Kidney (tissue), 14 donors: ENCODE data around the gene C1QTNF9. TPM values are rescaled to one million over a fixed set of nuclear protein-coding genes. Genes with fewer than 3 reads are reported as not detected.

Experiments
- DNase-seq, 5 donors: peaks; one replicate each; pipeline ENCODE4 v3.0.0-alpha.2; 2013 to 2020
- FAIRE-seq: peaks from 2 replicates; lab custom pipeline; 2012; peaks lifted over from hg19 to GRCh38; lab: Jason Lieb, UNC
- H3K27ac ChIP-seq, 2 donors: one replicate each; pipeline ENCODE4 v1.7.0; 2013; ENCODE audit warnings: low read depth in 2 of 2, low read length in 2 of 2, inconsistent platforms in 1 of 2
- H3K27me3 ChIP-seq: one replicate; pipeline ENCODE4 v1.7.1; 2013; ENCODE audit warnings: low read length, inconsistent platforms; ENCODE audit not compliant: control insufficient read depth, insufficient read depth
- H3K36me3 ChIP-seq, 3 donors: one replicate each; pipeline versions ENCODE4 v1.7.0 to v1.7.1; 2013; ENCODE audit warnings: low read length in 3 of 3, control low read depth in 1 of 3, inconsistent platforms in 1 of 3; ENCODE audit not compliant: insufficient read depth in 3 of 3, control insufficient read depth in 2 of 3
- H3K4me1 ChIP-seq, 3 donors: one replicate each; pipeline versions ENCODE4 v1.7.0 to v1.7.1; 2013; ENCODE audit warnings: low read length in 3 of 3, inconsistent platforms in 1 of 3, low read depth in 1 of 3; ENCODE audit not compliant: control insufficient read depth in 2 of 3, insufficient read depth in 2 of 3
- H3K4me3 ChIP-seq, 3 donors: one replicate each; pipeline versions ENCODE4 v1.7.0 to v1.8.1; 2013; ENCODE audit warnings: low read length in 3 of 3, control low read depth in 1 of 3, inconsistent platforms in 1 of 3
- H3K9ac ChIP-seq, 3 donors: one replicate each; pipeline versions ENCODE4 v1.7.0 to v1.7.1; 2013; ENCODE audit warnings: low read length in 3 of 3, control low read depth in 1 of 3, inconsistent platforms in 1 of 3
- H3K9me3 ChIP-seq, 3 donors: one replicate each; pipeline versions ENCODE4 v1.7.0 to v1.7.1; 2013; ENCODE audit warnings: low read length in 3 of 3, control low read depth in 1 of 3, inconsistent platforms in 1 of 3; ENCODE audit not compliant: control insufficient read depth in 2 of 3, insufficient read depth in 1 of 3
- intact Hi-C: fragments of 100-400 bp; cut with DNase I; formaldehyde crosslinking; loops from one replicate; pipeline ENCODE4 v1.11.1; 2022
- polyA plus RNA-seq: library from polyadenylated mRNA; stranded (reverse); fragments of 350-450 nt; fragmentation: Illumina TruSeq; extraction: RNeasy Lipid Tissue Mini Kit (QIAGEN cat#74804); gene quantifications from one replicate; pipeline ENCODE4 v1.2.3, GENCODE V29; 2014; ENCODE audit warnings: low read depth, low replicate concordance; ENCODE audit not compliant: insufficient read depth
- total RNA-seq: library from RNA; stranded (reverse); fragmentation: NEBNext Ultra II Directional; extraction: Animal tissue kit (Norgen Biotek cat#: 25700); gene quantifications from one replicate; pipeline ENCODE4 v1.2.1, GENCODE V29; 2021
- TF ChIP-seq, protein P1 (sequence below): IDR thresholded peaks from 3 replicates; pipeline ENCODE4 v1.5.1; 2012; ENCODE audit warnings: mild to moderate bottlenecking, moderate library complexity, borderline replicate concordance; ENCODE audit not compliant: insufficient read depth; ENCODE audit errors: extremely low read depth
- donor health status: control.
- donor health status: control.
- donor health status: control.
- donor health status: control.
- donor health status: control.
- donor health status: DM: yes; HTN: yes; CAD: no.
- donor health status: Normal renal cell carcinoma (clear cell type).

The C1QTNF9 gene
- total and polyA plus RNA-seq, 2 donors from 2014 or later: 0.25 TPM; not detected in 1

DNA sequence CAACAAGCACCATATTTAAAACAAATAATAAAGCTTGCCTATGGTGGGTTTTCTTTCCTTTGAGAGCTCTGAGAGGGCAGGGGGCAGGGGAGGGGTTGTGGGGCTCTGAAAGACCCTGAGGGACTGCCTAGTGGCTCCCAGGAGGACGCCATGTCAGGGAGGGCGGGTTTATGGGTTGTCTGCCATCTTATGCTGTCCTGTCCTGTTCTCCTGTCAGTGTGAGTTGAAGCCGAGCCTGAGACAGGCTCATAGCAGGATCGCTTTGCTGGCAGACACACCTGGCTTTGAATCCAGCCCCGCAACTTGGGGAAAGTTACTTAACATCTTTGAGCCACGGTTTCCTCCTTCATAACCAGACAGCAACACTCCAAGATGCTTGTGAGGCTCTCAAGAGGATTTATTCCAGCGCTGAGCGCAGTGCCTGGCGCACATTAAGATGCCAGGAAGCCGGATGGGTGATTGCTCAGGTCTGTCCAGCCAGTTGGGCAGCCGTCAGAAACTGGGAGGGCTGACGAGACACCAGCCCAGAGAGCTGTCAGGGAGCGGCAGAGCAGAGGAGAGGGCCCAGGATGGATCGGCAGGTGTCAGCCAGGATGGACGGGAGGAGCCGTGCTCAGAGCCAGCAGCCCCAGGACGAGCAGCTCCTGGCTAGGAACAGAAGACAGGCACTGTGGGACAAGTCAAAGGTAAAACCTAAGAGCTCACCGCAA is 36.8 kb upstream of the C1QTNF9 start:
- DNase-seq: no peak
- peak overlapping the region; percentile 80 to 88 for H3K27ac ChIP-seq
- peak overlapping the region in 1 of 3 donors; percentile 63 for H3K4me3 ChIP-seq
- H3K36me3 ChIP-seq: no peaks in the 10 kb centered on the region
- TF ChIP-seq, protein P1, sequence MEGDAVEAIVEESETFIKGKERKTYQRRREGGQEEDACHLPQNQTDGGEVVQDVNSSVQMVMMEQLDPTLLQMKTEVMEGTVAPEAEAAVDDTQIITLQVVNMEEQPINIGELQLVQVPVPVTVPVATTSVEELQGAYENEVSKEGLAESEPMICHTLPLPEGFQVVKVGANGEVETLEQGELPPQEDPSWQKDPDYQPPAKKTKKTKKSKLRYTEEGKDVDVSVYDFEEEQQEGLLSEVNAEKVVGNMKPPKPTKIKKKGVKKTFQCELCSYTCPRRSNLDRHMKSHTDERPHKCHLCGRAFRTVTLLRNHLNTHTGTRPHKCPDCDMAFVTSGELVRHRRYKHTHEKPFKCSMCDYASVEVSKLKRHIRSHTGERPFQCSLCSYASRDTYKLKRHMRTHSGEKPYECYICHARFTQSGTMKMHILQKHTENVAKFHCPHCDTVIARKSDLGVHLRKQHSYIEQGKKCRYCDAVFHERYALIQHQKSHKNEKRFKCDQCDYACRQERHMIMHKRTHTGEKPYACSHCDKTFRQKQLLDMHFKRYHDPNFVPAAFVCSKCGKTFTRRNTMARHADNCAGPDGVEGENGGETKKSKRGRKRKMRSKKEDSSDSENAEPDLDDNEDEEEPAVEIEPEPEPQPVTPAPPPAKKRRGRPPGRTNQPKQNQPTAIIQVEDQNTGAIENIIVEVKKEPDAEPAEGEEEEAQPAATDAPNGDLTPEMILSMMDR: no peak
- no peaks in the 10 kb centered on the region for H3K9me3 ChIP-seq
- no peaks in the 10 kb centered on the region for H3K27me3 ChIP-seq
- peaks cover 9 to 32% (median 20%) of the 10 kb centered on the region in 3 donors for H3K4me1 ChIP-seq
- peak overlapping the region in 1 of 3 donors; percentile 38 for H3K9ac ChIP-seq
- intact Hi-C loops: no loop called here
- no peak for FAIRE-seq

DNA sequence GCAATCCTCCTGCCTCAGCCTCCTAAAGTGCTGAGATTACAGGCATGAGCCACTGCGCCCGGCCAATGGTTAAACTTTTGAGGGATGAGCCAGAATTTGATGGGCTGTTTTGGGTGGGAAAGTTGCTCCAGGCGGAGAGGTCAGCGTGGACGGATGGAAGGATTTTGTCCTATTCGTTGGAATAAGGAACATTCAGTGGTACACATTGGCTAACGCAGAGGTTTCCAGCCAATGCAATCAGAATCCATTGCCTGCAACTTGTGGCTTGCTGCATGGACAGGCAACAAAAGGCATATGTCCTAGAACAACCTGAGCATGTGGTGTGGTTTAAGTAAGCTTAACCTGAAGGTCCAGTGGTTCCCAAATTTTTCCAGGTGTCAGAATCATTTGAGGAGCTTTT is 35.5 kb upstream of the C1QTNF9 start:
- intact Hi-C loops: no loop called here
- no peaks in the 10 kb centered on the region for H3K9me3 ChIP-seq
- no peaks in the 10 kb centered on the region for H3K27me3 ChIP-seq
- no peak overlapping the region for H3K9ac ChIP-seq
- TF ChIP-seq, protein P1: no peak
- no peak for DNase-seq
- FAIRE-seq: no peak
- no peaks in the 10 kb centered on the region for H3K36me3 ChIP-seq
- no peak overlapping the region for H3K27ac ChIP-seq
- no peak overlapping the region for H3K4me3 ChIP-seq
- peaks cover 9 to 30% (median 20%) of the 10 kb centered on the region in 3 donors for H3K4me1 ChIP-seq

DNA sequence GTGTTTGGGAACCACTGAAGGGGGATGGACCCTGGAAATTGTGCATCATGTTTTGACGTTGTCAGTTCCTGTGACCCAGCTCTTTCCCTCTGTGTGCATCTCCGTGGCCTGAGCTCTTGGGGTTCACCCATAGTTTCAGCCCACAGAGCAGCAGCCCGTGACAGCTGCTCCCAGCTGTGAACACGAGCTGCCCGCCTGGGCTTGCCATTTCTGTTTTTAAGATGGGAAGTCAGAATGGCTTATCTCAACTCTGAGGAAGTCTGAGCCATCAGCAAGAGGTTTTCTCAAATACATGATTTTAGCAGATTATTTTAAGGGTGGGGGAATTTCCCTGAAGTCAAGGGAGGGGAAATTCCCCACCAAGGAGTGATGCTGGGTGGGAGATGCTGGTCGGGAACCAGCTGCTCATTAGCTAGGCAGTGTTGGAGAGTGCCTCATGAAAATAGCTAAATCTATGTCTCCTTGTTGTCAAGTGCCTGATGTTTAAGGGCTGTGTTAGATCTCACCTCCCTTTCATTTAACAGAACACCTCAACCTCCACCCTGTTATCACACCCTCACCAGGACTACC is 34.8 kb upstream of the C1QTNF9 start:
- DNase-seq: peak in 3 of 5 donors; percentile 35 to 79 (median 46)

More for the DNA sequence above, 34.8 kb upstream of the C1QTNF9 start:
- peaks cover 9 to 35% (median 20%) of the 10 kb centered on the region in 3 donors for H3K4me1 ChIP-seq
- H3K4me3 ChIP-seq: no peak overlapping the region
- no peaks in the 10 kb centered on the region for H3K27me3 ChIP-seq
- no peak overlapping the region for H3K27ac ChIP-seq
- intact Hi-C loops: no loop called here
- H3K9ac ChIP-seq: no peak overlapping the region
- TF ChIP-seq, protein P1: no peak
- no peaks in the 10 kb centered on the region for H3K9me3 ChIP-seq
- no peaks in the 10 kb centered on the region for H3K36me3 ChIP-seq
- no peak for FAIRE-seq
